GM21360 (cell line): ENCODE results near the gene MEF2B.
"Not testable (repeated sequence)": the region's sequence is repeated elsewhere in the genome, so short reads cannot be mapped to it uniquely, and the experiment has no call there.

ENCODE experiments used
- ATAC-seq: cut with Tn5 transposase; IDR thresholded peaks from one replicate; pipeline ENCODE4 v1.9.1; 2021; ENCODE audit warnings: mild to moderate bottlenecking, moderate library complexity; ENCODE audit not compliant: unreplicated experiment

MEF2B gene

DNA sequence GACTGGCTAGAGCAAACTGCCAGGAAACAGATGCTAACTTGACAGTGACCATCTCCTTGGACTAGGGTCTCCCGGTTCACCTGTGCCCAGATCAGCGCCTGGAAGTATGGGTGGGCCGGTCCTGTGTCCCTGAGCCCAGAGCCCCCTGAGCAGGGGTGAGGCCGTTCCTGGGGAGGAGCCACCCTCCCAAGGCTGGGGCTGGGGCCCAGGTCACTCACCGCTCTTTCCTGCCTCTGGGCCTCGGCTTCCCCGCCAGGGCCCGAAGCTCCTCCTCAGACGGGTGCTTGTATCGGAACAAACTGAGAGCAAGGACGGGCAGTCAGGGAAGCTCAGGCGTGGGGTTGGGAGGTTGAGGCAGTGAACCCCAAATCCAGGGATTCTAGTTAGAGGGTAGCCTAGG lies 37.2 kb downstream of the MEF2B start:
- ATAC-seq, result no peak

DNA sequence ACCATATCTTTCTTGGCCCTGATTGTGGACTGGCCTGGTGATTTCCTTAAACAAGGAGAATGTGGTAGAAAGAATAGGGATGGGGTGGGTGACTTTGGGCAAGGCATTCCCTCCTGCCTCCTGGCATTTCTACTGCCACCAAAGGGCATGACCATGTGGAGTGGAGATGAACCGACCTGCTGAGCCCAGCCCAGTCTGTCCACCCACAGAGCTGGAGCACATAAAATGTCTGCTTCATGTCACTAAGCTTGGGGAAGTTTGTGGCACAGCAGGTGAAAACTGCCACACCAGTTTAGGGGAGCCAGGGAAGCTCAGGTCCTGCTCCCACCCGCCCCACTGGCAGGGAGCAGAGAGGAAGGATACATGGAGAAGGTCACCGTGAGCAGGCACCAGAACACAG lies 38.1 kb downstream of the MEF2B start:
- ATAC-seq, result no peak

DNA sequence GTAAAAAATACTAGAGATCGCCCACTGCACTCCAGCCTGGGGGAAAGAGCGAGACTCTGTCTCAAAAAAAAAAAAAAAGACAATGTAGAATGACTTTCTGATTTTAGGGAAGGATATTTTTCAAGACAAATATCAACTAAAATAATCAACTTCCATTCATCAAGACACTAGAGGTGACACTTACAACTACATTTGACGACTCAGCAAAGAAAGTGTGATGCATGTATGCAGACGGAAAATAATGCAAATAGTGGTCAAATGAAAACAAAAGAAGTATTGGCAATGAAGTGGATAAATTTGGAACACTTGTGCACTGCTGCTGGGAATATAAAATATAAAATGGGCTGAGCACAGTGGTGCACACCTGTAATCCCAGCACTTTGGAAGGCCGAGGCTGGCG lies 44.0 kb downstream of the MEF2B start:
- ATAC-seq, result no peak

DNA sequence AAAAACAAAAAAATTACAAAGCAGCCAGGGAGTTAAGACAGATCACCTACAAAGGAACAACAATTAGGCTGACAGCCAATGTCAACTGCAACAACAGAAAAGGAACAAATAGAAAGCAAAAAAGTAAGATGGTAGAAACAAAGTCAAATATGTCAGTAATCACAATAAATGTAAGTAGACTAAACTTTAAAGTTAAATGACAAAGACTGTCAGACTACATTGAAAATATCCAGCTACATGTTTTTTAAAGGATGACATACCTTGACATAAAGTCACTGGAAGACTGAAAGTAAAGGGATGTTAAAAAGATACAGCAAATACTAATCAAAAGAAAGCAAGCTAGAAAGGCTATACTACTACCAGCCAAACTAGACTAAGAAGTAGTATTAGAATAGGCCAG lies 46.7 kb downstream of the MEF2B start:
- ATAC-seq, result no peak

GRCh38 chr19:19122902-19123301 lies 47.2 kb downstream of the MEF2B start:
- ATAC-seq, result no peak

DNA sequence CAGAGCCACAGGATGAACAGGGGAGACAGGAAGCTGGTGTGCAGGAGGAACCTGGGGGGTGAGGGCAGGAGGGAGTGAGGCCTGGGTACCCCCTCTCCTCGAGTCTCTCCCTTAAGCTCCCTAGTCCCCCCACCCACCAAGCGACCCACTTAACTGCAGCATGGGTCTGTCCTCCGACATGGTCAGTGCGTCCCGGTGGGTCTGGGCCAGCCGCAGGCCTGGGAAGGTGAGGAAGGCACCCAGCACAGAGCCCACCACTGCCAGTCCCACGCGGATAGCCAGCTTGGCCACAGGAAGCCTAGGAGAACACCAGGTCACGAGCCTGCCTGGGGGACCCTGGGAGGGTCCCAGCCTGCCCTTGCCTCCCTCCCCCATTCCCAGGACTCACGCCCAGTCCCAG lies 48.7 kb downstream of the MEF2B start:
- no peak for ATAC-seq

DNA sequence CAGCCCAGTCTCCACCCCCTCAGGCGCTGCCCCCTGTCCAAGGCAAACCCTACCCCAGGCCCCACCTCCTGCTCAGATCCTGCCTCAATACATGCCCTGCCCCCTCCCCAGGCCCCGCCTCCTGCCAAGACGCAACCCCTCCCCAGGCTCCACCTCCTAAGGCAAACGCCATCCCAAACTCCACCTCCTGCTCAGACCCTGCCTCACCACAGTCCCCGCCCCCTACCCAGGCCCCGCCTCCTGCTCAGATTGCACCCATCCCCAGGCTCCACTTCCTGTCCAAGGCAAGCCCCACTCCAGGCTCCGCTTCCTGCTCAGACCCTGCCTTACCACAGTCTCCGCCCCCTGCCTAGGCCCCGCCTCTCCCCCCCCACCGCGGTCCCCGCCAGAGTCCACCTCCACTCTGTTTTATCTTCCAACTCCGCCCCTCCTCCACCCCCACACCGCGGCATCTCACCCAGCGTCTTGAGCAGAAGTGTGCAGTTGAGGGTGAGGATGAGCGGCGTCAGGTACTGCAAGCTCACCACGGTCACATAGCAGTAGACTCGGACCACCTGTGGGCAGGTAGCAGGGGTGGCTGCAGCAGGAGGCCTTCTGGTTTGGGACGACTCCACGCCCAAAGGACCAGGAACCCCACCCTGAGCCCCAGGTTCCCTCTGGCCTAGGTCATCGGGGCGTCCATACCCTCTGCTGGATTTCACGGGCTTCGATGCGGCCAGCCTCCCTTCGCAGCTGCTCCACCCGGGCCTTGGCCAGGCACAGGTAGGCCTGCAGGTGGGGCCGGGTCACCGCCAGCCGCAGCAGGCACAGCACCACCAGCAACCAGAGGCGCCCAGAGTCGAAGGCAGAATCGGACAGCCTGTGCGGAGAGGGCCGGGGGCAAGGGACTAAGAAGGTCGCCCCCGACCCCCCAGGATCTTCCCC lies 49.5 kb downstream of the MEF2B start:
- ATAC-seq, result no peak

DNA sequence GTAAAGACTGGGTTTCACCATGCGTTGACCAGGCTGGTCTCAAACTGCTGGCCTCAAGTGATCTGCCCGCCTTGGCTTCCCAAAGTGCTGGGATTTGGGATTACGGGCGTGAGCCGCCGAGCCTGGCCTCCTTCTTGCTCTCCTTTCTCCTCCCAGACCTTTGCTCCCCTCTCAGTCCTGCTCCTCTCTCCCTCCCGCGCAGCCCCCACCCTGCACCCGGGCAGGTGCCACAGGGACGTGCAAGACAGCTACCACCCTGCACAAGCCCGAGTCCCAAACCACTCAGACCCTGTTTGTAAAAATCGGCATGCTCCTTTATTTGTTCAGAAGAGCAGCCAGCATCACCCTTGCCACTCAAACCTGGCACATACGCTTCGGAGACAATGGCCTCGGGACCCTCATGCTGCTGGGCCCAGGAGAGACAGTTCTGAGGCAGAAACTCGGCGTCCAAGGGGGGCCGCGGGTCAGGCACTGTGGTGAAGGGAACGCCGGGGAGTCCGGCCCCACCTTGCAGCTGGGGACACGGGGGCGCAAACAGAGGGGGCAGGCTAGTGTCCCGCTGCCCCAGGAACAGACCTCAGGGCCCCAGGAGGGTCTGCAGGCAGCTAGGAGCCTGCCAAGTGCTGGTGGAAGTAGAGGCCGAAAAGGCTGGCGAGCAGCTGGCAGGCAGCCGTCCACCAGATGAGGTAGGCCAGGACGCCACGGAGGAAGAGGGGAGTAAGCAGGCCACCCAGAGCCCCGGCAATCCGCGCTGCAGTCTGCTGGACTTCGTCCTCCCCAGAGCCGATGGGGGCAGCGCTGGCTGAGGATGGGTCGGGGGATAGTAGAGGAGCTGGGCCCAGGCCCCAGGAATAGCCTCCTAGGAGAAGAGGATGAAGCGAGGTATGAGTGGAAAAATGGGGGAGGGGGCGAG lies 50.5 kb downstream of the MEF2B start:
- no peak for ATAC-seq

DNA sequence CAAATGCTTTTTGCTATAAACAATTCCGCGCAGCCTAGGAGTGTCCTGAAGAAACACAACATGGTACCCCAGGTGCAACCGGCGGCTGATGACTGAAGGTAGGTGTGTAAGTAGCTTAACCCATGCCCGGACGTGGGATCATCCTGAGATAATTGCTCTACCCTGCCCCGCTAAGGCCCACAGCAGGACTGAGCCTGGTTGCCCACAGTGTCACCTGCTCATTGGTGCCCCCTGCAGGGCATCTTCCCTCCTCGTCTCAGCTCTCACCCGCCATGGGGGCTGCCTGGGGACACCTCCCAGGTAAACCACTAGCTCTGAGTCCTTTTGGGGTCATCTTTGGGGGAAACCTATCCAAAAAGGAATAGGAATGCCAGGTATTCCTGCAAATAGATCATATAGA lies 54.1 kb downstream of the MEF2B start:
- no peak for ATAC-seq

- no peak for ATAC-seq
Measured at GRCh38 chr19:19113040-19113626, 56.9 kb downstream of the MEF2B start.

- no peak for ATAC-seq
Measured at GRCh38 chr19:19111967-19112580, 58.0 kb downstream of the MEF2B start.

DNA sequence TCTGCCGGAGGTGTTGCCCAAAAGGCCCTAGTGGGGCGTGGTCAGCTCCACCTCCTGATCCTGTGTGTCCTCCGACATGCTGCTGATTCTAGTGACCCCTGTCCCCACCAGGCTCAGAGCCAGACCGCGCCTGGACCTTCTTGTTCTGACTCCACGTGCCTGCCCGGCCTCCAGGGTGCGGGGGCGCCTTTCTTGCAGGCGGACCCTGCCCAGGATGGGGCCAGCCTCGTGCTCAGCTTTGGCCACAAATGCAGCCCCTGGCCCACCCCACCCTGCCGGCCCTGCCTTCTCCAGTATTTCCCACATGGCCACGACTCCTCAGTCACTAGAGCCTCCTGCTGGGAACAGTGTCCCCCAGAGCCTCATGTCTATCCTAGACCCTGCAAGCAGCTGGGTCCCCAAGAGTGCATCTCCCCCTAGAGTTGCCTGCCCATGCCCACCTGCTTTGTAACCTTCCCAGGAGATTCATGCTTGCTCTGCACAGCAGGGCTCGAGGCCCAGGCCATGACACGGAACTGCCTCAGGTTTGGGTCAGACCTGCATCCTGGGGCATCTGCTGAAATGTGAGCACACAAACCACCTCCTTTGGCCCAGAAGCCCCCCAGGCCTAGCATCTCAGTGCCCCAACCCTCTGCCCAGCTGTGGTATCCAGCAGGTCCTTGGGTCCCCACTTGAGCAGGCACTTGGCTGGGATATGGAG lies 58.8 kb downstream of the MEF2B start:
- ATAC-seq, result no peak

- no peak for ATAC-seq
Measured at GRCh38 chr19:19110410-19111135, 59.5 kb downstream of the MEF2B start.

GRCh38 chr19:19109601-19110000 lies 60.5 kb downstream of the MEF2B start:
- no peak for ATAC-seq

- ATAC-seq, result no peak
Measured at GRCh38 chr19:19107654-19108053, 62.4 kb downstream of the MEF2B start.

DNA sequence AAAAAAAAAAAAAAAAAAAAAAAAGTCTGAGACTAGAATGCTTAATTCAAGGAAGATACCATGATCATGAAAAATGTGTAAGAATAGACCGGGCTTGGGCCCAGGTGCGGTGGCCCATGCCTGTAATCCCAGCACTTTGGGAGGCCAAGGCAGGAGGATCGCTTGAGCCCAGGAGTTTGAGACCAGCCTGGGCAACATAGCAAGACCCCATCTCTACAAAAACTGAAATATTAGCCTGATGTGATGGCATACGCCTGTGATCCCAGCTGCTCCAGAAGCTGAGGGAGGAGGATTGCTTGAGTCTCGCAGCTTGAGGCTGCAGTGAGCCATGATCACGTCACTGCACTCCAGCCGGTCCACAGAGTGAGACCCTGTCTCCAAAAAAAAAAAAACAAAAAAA lies 63.1 kb downstream of the MEF2B start:
- ATAC-seq, result not testable (repeated sequence)

DNA sequence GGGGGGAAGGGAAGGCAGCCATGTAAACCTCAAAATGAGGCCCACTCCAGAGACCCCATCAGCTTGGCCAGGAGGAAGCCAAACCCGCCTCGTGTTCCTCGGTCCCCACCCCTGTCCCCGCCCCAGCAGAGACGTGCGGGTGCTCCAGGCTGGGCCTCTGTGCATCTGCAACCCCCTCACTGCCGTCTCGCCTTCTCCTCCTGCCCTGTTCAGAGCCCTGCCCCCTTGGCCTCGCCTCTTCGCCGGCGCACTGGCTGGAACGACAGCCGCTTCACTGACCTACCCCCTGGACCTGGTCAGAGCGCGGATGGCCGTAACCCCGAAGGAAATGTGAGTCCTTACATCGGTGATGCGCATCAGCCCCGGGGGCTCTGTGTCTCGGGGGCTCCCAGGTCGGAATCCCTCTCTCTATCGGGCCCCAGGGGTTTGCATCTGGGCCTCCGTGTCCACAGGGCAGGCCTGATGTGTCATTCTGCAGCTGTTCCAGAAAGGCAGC lies 64.0 kb downstream of the MEF2B start:
- ATAC-seq, result no peak

GRCh38 chr19:19105365-19106055 lies 64.6 kb downstream of the MEF2B start:
- ATAC-seq, result no peak

- no peak for ATAC-seq
Measured at GRCh38 chr19:19103167-19103566, 66.9 kb downstream of the MEF2B start.
